Dermis microvascular lymphatic vessel endothelial cell (primary cell): ENCODE results near the gene ANG. TPM values are rescaled to one million over a fixed set of nuclear protein-coding genes. Genes with fewer than 3 reads are reported as not detected.

ENCODE experiments used
- DNase-seq, 2 donors: peaks; one replicate each; pipeline versions ENCODE4 v3.0.0 to v3.0.0-alpha.2; 2010; ENCODE audit warnings: low read depth in 2 of 2
- total RNA-seq: library from RNA; depleted of rRNA; stranded (reverse); fragments of >200 nt; gene quantifications from 2 replicates; pipeline ENCODE4 v1.2.1, GENCODE V29; 2014

The ANG gene
- total RNA-seq, 1 donor from 2014 or later = 5.6 TPM

GRCh38 chr14:20742132-20742531 is 53.6 kb downstream of the ANG start:
- no peak for DNase-seq

- no peak for DNase-seq
Observed at GRCh38 chr14:20743556-20743955, 55.0 kb downstream of the ANG start.

Other genes starting within 250 kb of the ANG start
- gene OSGEP, start 234.0 kb upstream of the ANG start, total RNA-seq = 54.9 and 70.4 TPM in 2 replicates
- gene APEX1, start 233.5 kb upstream of the ANG start, total RNA-seq = 65.7 and 75.1 TPM in 2 replicates
- gene PIP4P1, start 227.3 kb upstream of the ANG start, total RNA-seq = 22.1 and 28.6 TPM in 2 replicates
- gene PNP, start 219.4 kb upstream of the ANG start, total RNA-seq = 222 and 264 TPM in 2 replicates
- gene RNASE10, start 183.2 kb upstream of the ANG start, total RNA-seq = not detected in 2 replicates
- not detected in 2 replicates for gene RNASE9, start 127.7 kb upstream of the ANG start, total RNA-seq
- gene RNASE11, start 100.8 kb upstream of the ANG start, total RNA-seq = not detected in 2 replicates
- not detected in 2 replicates for gene RNASE12, start 97.4 kb upstream of the ANG start, total RNA-seq
- not detected in 2 replicates for gene OR6S1, start 47.1 kb upstream of the ANG start, total RNA-seq
- 16.2 and 26.9 TPM in 2 replicates for gene RNASE4, start 4.2 kb upstream of the ANG start, total RNA-seq
- not detected in 2 replicates for gene EDDM3A, start 57.1 kb downstream of the ANG start, total RNA-seq
- gene EDDM3B, start 79.6 kb downstream of the ANG start, total RNA-seq = not detected in 2 replicates
- gene RNASE6, start 92.5 kb downstream of the ANG start, total RNA-seq = not detected in 2 replicates
- gene RNASE1, start 114.1 kb downstream of the ANG start, total RNA-seq = 7.1 and 8.0 TPM in 2 replicates
- not detected in 2 replicates for gene RNASE3, start 202.6 kb downstream of the ANG start, total RNA-seq